Stimulated activated CD4-positive, alpha-beta T cell treated with anti-CD3 and anti-CD28 coated beads, Interleukin-1b, Interleukin-23, amount 100 ng/mL, for 24 hours (primary cell): ENCODE results near the gene PTPRT.

Experiments
- DNase-seq, 4 experiments: peaks; one replicate each; pipeline ENCODE4 v3.0.0-alpha.2; 2020; ENCODE audit warnings: low read depth in 4 of 4, low spot score in 1 of 4

The PTPRT gene

DNA sequence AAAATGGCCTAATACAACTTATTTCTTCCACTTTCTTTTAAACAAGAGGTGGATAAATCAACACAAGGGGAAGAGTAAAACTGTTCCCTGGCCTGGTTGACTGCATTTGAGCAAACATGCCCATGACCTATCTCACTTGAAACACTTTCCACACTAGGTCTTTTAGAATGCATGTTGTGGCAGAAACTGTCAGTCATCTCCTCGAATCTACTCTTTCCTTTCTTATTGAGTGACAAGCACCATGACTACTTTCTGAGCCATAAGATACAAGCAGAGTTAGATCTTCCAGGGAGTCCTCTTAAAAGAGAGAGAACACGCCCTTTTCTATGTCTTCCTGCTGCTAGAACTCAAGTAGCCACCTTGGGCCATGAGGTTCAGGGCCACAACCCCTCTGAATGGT, 66.5 kb downstream of the PTPRT start:
- no peak for DNase-seq

- no peak for DNase-seq
Observed at GRCh38 chr20:43119720-43120119, 70.0 kb downstream of the PTPRT start.

DNA sequence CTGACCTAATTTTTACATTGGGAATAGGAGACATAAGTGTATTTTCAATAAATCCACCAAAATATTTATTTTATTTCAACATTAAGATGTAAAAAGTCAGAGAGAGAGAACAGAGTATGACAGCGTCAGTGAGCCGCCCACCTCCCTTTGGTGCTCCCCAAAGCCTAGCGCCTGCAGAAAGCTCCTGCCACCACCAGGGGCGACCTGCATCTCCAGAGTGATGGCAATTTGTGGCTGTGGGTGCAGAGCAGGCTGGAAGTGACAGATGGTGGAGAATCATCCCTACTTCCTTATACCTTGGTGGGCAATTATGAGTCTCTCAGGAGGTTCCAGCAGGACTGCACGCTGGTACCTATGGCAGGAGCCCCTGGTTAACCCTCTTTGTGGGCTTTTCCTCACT, 87.3 kb downstream of the PTPRT start:
- DNase-seq: no peak

GRCh38 chr20:43096931-43097260, 92.8 kb downstream of the PTPRT start:
- DNase-seq: no peak

- no peak for DNase-seq
Observed at GRCh38 chr20:43096126-43096930, 93.4 kb downstream of the PTPRT start.

- no peak for DNase-seq
Observed at GRCh38 chr20:43095034-43095433, 94.7 kb downstream of the PTPRT start.

DNA sequence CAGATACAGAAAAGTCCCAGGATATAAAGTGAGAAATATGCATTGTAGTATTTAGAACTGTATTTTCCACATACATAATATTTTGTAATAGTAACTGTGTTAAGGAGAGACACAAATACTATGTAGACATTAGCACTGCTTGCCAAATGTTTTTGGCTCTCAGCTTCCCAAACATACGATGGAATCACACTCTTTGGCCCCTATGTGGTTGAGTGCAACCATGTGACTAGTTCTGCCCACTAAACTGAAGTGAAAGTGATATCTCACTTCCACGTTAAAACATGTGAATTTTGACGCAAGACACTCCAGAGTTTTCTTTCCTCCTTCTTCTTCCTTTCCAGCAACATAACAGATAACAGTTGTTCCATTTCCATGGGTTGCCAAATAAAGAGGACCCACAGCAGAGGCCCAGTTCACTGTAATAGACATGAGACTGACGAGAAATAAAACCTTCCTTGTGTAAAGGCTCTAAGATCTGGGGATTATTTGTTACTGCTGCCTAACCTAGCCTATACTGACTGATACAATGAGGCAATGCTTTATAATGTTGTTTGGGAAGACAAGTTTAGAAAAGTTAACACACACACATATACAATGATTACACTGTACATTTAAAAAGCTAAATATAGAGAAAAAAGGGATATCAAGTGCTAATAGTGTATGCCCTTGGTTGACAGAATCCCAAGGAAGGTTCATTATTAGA, 97.2 kb downstream of the PTPRT start:
- DNase-seq: no peak

DNA sequence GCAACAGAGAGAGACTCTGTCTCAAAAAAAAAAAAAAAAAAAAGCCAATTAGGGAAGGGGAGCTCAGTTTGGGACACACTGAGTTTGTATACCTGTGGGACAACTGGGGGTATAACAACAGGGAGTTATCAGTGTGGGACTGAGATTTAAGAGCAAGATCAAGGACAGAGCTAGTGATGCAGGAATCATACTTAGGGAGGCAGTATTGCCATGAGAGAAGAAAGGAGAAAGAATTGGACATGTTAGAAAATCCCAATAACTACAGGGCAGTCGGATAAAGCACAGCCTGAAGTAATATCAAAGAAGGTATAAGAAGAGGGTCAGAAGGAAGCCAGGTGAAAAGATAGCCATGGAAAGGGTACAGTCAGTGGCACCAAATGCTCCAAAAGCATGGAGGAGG, 121.2 kb downstream of the PTPRT start:
- DNase-seq: no peak

- DNase-seq: no peak
Observed at GRCh38 chr20:43066125-43066524, 123.6 kb downstream of the PTPRT start.

DNA sequence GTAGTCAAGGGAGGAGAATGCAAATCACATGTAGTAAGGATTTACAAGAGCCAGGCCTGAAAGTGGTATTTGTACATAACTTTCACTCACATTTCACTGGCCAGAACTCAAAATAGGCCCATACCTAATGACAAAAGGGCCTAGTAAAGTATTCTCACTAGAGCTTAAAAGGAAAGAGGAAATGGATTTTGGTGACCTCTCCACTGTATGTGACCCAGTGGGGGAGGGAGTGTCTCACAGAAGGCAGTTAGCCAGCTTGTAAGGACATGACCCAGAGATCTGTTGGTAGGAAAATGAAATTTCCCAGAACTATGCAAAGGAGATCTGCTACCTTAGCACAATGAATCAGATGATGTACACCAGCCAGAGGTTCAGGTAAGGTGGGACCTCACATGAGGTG, 124.4 kb downstream of the PTPRT start:
- no peak for DNase-seq

DNA sequence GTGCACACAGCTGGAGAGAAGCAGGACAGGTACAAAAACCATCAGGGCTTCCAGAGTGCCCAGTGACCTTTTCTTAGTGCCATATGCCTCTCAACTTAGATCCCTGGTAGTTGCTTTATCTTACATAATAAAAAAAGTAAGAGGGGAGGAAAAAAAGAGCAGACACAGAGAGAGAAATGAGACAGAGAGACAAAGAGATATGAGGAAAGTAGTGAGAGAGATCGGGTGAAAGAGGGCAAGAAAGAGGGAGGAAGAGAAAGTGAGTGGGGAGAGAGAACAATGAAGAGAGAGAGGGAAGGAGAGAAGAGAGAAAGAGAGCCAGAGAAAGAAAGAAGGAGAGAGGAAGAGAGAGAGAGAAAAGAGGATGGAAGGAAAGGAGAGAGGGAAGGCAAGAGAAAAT, 131.6 kb downstream of the PTPRT start:
- DNase-seq: no peak

DNA sequence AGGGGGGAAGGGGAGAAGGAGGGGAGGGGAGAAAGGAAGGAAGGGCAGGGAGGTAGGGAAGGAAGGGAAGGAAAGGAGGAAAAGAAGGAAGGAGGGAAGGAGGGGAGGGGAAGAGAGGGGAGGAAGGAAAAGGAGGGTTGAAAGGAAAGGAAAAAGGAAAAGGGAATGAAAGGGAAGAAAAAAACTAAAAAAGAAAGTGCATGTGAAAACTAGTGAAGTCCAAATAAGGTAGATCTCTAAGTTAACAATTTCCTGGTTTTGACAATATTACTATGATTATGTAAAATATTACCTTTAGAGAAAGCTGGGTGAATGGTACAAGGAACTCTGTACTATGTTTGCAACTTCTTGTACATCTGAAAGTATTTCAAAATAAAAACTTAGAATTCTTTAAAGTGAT, 132.4 kb downstream of the PTPRT start:
- DNase-seq: no peak

DNA sequence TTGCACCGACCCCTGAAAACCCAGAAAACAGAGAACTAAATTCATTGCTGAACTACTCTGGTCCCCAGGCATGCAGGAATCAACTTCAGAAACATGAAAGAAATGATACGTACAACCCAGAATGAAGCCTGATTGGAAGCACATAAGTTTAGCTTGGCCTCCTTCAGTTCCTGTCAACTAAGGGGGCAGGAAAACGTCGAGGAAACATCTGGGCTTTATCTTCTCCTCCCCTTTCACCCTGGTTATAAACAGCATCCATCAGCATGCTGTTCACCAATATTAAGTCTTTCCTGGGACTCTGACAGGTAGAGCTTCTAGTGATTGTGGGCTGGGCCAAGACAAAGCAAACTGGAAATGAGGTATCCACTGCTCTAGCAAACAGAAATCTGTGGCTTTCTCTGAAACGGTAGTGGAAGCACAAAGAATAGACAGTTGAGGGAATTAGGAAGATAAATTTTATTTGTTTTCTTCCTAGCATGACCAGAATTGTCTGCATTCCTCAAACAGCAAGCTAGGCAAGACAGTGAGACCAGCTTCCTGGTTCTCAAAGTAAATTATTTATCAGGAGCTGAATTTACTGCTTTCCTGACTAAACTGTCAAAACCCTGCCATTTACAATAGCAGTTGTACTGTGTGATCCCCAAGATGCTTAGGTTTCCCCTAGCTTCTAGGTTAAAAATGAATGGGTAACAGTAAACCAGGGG, 134.4 kb downstream of the PTPRT start:
- DNase-seq: no peak

GRCh38 chr20:43052532-43052931, 137.2 kb downstream of the PTPRT start:
- DNase-seq: no peak

GRCh38 chr20:43046966-43047365, 142.7 kb downstream of the PTPRT start:
- DNase-seq: no peak

DNA sequence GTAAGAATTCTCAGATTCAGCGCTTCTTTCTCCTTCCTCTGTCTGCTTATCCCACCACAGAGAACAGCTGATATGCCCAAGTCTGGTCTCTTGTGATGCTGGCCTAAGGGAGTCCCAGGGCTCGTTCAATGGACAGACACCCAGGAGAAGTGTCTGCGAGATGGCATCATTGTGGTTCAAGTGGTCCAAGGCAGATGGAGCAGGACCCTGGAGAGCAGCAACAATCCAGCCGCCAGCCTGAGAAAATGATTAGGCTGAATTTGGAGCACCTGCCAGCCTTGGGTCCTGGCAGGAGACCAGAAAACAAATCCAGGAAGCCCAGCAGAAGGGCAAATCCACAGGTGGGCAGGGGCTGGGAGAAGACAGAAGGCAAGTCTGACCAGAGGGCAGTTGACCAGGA, 145.8 kb downstream of the PTPRT start:
- DNase-seq: no peak

DNA sequence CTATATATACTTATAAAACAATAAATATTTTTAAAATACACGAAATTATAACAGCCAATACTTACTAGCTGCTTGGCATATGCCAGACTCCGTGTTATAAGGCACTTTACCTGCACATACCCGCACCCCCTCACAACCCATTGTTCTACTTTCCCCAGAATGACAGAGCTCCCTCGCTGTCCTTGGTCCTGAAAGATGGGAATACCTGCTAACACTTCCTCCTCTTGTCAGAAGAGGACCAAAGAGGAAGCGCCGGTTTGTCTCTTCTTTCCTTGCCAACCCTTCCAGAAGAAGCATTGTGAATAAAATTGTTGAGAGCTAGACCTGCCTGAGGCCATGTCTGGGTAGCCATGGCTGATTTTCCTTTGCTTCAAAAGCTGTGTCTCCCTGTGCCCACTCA, 149.3 kb downstream of the PTPRT start:
- DNase-seq: no peak

DNA sequence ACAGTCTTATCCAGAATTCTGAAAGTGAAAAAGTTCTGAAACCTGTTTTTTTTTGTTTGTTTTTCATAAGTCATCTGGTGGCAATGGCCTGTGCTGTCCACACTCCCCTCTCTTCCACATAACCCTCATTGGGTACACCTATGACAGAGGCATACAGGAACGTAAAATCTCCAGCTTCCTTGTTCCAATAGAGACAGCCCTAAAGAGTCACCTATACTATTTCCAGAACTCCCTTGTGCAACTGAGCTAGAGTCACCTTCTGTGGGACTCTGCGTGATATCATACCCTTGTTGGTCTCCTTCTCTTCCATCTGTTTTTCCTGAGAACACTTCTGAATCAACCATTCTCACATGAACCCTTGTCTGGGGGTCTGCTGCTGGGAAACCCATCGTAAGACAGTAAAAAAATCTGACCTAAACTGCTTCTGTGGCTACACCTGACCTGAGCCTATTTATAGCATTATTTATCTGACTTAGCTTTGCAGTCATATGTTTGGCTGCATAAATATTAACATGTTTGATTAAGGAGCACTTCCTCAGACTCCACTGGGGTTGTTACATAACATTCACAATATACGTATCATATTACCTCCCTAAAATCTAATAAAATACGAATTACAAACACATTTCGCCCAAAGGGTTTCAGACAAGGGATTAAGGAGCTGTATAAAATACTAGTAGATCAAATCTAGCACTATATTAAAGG, 151.9 kb downstream of the PTPRT start:
- no peak for DNase-seq

GRCh38 chr20:43034981-43035724, 154.6 kb downstream of the PTPRT start:
- no peak for DNase-seq

DNA sequence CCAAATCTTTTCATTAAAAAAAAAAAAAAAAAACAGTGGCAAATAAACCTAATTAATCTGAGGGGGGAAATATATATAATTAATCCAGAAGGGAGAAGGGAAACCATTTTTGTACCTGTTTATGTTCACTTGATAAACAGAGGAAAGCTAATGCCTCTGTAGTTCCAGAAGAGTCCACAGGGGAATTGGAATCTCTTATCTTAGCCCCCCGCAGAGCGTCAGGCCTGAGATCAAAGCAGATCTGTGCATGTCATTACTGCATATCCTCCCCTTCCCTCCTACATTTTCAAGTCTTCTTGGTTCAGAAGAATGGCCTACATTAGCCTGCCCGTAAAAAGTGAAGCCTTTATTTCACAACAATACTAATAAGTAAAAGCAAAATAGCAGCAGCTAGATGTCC, 157.2 kb downstream of the PTPRT start:
- DNase-seq: no peak

GRCh38 chr20:43029176-43029575, 160.5 kb downstream of the PTPRT start:
- DNase-seq: no peak
